Naive thymus-derived CD4-positive, alpha-beta T cell (primary cell): ENCODE results near the gene TPI1. TPM values are rescaled to one million over a fixed set of nuclear protein-coding genes. Genes with fewer than 3 reads are reported as not detected.
"Not testable (repeated sequence)": the region's sequence is repeated elsewhere in the genome, so short reads cannot be mapped to it uniquely, and the experiment has no call there.

Experiments used
- ATAC-seq: fragments of 150-1000 bp; cut with Tn5 transposase; 2 replicates; pipeline ENCODE4 v1.10.0; 2021; ENCODE audit warnings: mild to moderate bottlenecking, moderate library complexity
- CTCF ChIA-PET: fragments of 350-600 bp; sonication (Branson Sonifier 250); formaldehyde crosslinking; loops from one replicate; lab custom pipeline; 2021; ENCODE audit warnings: antibody characterized with exemption; lab: Charles Lee
- POLR2A ChIA-PET: fragments of 350-600 bp; sonication (Branson Sonifier 250); formaldehyde crosslinking; loops from one replicate; lab custom pipeline; 2021; ENCODE audit warnings: antibody characterized with exemption, inconsistent platforms; lab: Charles Lee
- DNase-seq, 9 donors: peaks; one replicate each; pipeline versions ENCODE4 v3.0.0 to v3.0.0-alpha.2; 2020 to 2022; ENCODE audit warnings: mixed read lengths in 1 of 9
- H3K27ac ChIP-seq: one replicate; pipeline ENCODE4 v1.7.0; 2013; ENCODE audit warnings: mild to moderate bottlenecking, low read depth, low read length, moderate library complexity
- H3K27me3 ChIP-seq, 2 donors: one replicate each; pipeline ENCODE4 v1.7.0; 2013; ENCODE audit warnings: low read length in 2 of 2, mild to moderate bottlenecking in 2 of 2, moderate library complexity in 2 of 2; ENCODE audit not compliant: control insufficient read depth in 2 of 2, insufficient read depth in 2 of 2
- H3K36me3 ChIP-seq, 3 experiments: 1 replicate in 2 of 3; 2 replicates in 1 of 3; pipeline ENCODE4 v1.7.0; 2013; ENCODE audit warnings: low read length in 3 of 3, mild to moderate bottlenecking in 3 of 3, moderate library complexity in 1 of 3; ENCODE audit not compliant: insufficient read depth in 3 of 3, control insufficient read depth in 2 of 3
- H3K4me1 ChIP-seq, 2 donors: one replicate each; pipeline ENCODE4 v1.7.0; 2013; ENCODE audit warnings: low read length in 2 of 2, mild to moderate bottlenecking in 2 of 2, moderate library complexity in 1 of 2; ENCODE audit not compliant: control insufficient read depth in 2 of 2, insufficient read depth in 2 of 2
- H3K4me3 ChIP-seq: 2 replicates; pipeline ENCODE4 v1.7.0; 2013; ENCODE audit warnings: mild to moderate bottlenecking, low read length
- H3K9me3 ChIP-seq, 3 experiments: 1 replicate in 2 of 3; 2 replicates in 1 of 3; pipeline ENCODE4 v1.7.0; 2013; ENCODE audit warnings: low read length in 3 of 3; ENCODE audit not compliant: control insufficient read depth in 2 of 3
- H3K27ac Mint-ChIP-seq, 9 donors: one replicate each; pipeline ENCODE4 v1.8.0; 2020 to 2022; ENCODE audit warnings: mixed read lengths in 9 of 9, mild to moderate bottlenecking in 8 of 9, moderate library complexity in 5 of 9, inconsistent platforms in 2 of 9
- H3K27me3 Mint-ChIP-seq, 5 donors: one replicate each; pipeline ENCODE4 v1.8.0; 2021 to 2022; ENCODE audit warnings: mixed read lengths in 5 of 5, mild to moderate bottlenecking in 1 of 5
- H3K36me3 Mint-ChIP-seq, 5 donors: one replicate each; pipeline ENCODE4 v1.8.0; 2020 to 2022; ENCODE audit warnings: mixed read lengths in 5 of 5, mild to moderate bottlenecking in 3 of 5, inconsistent platforms in 1 of 5
- H3K4me1 Mint-ChIP-seq, 7 donors: one replicate each; pipeline ENCODE4 v1.8.0; 2020 to 2022; ENCODE audit warnings: mixed read lengths in 7 of 7, mild to moderate bottlenecking in 3 of 7, inconsistent platforms in 1 of 7
- H3K4me3 Mint-ChIP-seq, 10 donors: one replicate each; pipeline ENCODE4 v1.8.0; 2020 to 2022; ENCODE audit warnings: mild to moderate bottlenecking in 10 of 10, mixed read lengths in 10 of 10, moderate library complexity in 6 of 10, inconsistent platforms in 2 of 10
- H3K9me3 Mint-ChIP-seq, 11 donors: one replicate each; pipeline ENCODE4 v1.8.0; 2020 to 2022; ENCODE audit warnings: mixed read lengths in 11 of 11, mild to moderate bottlenecking in 4 of 11, inconsistent platforms in 1 of 11, moderate library complexity in 1 of 11
- intact Hi-C, 2 donors: fragments of 100-400 bp; cut with micrococcal nuclease; formaldehyde crosslinking; loops; one replicate each; pipeline ENCODE4 v1.15.1; 2023
- polyA plus RNA-seq, 2 donors: library from polyadenylated mRNA; unstranded; fragments of 300-500 nt; fragmentation: Illumina TruSeq; gene quantifications; one replicate each; pipeline ENCODE4 v1.2.3, GENCODE V29; 2021
- total RNA-seq, 6 experiments: library from RNA in 5 of 6; stranded (reverse) in 5 of 6; gene quantifications; 1 replicate in 5 of 6; 2 replicates in 1 of 6; pipeline ENCODE4 v1.2.3 and lab custom pipeline; 2021 to 2026

Gene TPI1
- total and polyA plus RNA-seq, 7 experiments from 2014 or later = 89.7 to 1,293 (median 163) TPM

DNA sequence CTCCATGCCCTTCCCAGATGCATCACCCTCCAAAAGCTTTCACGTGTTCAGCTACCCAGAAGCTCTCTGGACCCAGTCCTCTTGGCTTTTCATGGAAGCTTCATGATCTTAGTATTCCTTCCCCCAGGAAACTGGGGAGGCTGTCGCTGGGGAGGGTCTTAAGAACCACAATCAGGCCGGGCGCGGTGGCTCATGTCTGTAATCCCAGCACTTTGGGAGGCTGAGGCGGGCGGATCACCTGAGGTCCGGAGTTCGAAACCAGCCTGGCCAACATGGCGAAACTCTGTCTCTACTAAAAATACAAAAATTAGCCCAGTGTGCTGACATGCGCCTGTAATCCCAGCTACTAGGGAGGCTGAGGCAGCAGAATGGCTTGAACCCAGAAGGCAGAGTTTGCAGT, 40.8 kb downstream of the TPI1 start:
- H3K9me3 Mint-ChIP-seq, H3K27ac ChIP-seq, H3K36me3 ChIP-seq, H3K4me3 Mint-ChIP-seq, H3K9me3 ChIP-seq, ATAC-seq, H3K27me3 ChIP-seq, DNase-seq, H3K4me3 ChIP-seq, H3K27me3 Mint-ChIP-seq, H3K27ac Mint-ChIP-seq, intact Hi-C loops, H3K36me3 Mint-ChIP-seq: not testable (repeated sequence)
- ChIA-PET POLR2A (interaction anchor here (0.7 to 1.7 kb wide), 6 partner anchors 8 to 75 kb away, joined by 3 to 5 read pairs (median 4); partner anchors contain the start of genes ATN1, C12orf57, RNU7-1 and SPSB2), CTCF (interaction anchor here (0.6 to 3.6 kb wide), 4 partner anchors 14 to 875 kb away, joined by 3 to 16 read pairs (median 7); partner anchors contain the start of gene SPSB2)
- H3K4me1 ChIP-seq = peaks cover 14 to 17% of the 10 kb centered on the region in 2 donors
- peaks cover 0 to 10% (median 7%) of the 10 kb centered on the region in 7 donors for H3K4me1 Mint-ChIP-seq

DNA sequence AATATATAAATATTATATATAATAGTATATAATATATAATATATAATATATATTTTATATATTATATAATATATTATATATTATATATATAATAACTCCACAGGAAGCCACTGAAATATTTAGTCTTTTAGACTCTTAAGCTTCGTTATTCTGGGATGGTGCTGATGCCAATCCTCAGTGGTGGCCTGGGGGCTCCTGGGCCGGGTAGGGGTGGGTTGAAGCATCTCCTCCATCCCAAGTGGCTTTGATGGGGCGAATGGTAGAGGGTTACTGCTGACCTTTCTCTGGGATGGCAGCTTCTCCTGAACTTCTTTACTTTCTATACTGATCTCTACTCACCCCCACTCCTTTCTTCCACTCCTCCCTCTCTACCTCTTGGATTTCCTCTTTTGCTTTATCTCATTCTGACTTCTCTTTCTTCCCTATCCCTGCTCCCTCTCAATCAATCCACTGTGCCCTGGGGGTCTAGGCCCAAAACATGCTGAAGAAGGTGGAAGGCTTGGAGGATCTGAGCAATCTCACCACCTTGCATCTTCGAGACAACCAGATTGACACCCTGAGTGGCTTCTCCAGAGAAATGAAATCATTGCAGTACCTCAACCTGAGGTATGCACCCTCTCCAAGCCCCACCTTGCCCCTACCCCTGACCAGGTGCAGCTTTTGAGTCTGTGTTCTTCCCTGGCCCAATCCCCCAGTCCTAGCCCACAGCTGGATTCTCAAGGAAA, 42.3 kb downstream of the TPI1 start:
- ChIA-PET POLR2A (interaction anchor here (0.7 to 1.4 kb wide), 6 partner anchors 22 to 56 kb away, joined by 3 to 4 read pairs (median 3); partner anchors contain the start of gene SPSB2), CTCF (interaction anchor here (0.6 to 2.8 kb wide), 3 partner anchors 15 to 198 kb away, joined by 3 to 8 read pairs (median 5); no protein-coding TSS in a partner anchor)
- DNase-seq (no peak), ATAC-seq (no peak)
- no peaks in the 10 kb centered on the region for H3K27me3 ChIP-seq
- Mint-ChIP-seq H3K36me3 (peaks cover 0 to 5% (median 0%) of the 10 kb centered on the region in 5 donors), H3K9me3 (peaks cover 0 to 3% (median 0%) of the 10 kb centered on the region in 11 donors), H3K27me3 (peaks cover 0 to 4% (median 0%) of the 10 kb centered on the region in 5 donors), H3K4me1 (peaks cover 0 to 19% (median 16%) of the 10 kb centered on the region in 7 donors), H3K27ac (peak overlapping the region in 1 of 9 donors; percentile 19), H3K4me3 (no peak overlapping the region)
- no peak overlapping the region for H3K4me3 ChIP-seq
- intact Hi-C loops = loop anchor here in 1 of 2 donors (5.0 kb wide), 1 partner anchor 43 kb away; the partner anchor contains the start of gene PTPN6
- H3K4me1 ChIP-seq = peaks cover 14 to 15% of the 10 kb centered on the region in 2 donors
- no peak overlapping the region for H3K27ac ChIP-seq
- H3K9me3 ChIP-seq = no peaks in the 10 kb centered on the region
- no peaks in the 10 kb centered on the region for H3K36me3 ChIP-seq

GRCh38 chr12:6912164-6912935, 45.0 kb downstream of the TPI1 start:
- peaks cover 0 to 44% (median 36%) of the 10 kb centered on the region in 7 donors for H3K4me1 Mint-ChIP-seq
- no peaks in the 10 kb centered on the region for H3K9me3 ChIP-seq
- H3K4me3 ChIP-seq = no peak overlapping the region
- intact Hi-C loops = loop anchor here in 1 of 2 donors (5.0 kb wide), 1 partner anchor 40 kb away; the partner anchor contains the start of gene PTPN6
- peaks cover 0 to 4% (median 0%) of the 10 kb centered on the region in 5 donors for H3K27me3 Mint-ChIP-seq
- peaks cover 0 to 3% (median 0%) of the 10 kb centered on the region in 11 donors for H3K9me3 Mint-ChIP-seq
- H3K36me3 Mint-ChIP-seq = peaks cover 0 to 16% (median 0%) of the 10 kb centered on the region in 5 donors
- peak overlapping the region; percentile 29 to 99 (median 89) for H3K27ac Mint-ChIP-seq
- ChIA-PET POLR2A (interaction anchor here (0.9 to 5.7 kb wide), 10 partner anchors 8 to 52 kb away, joined by 3 to 50 read pairs (median 5); partner anchors contain the start of genes C12orf57, LRRC23, PTPN6 and RNU7-1), CTCF (interaction anchor here (0.8 to 3.1 kb wide), 4 partner anchors 12 to 43 kb away, joined by 3 to 14 read pairs (median 7); no protein-coding TSS in a partner anchor)
- no peak for ATAC-seq
- peaks cover 11 to 14% of the 10 kb centered on the region in 2 donors for H3K4me1 ChIP-seq
- H3K27ac ChIP-seq = peak overlapping the region; percentile 23
- DNase-seq = no peak
- peak overlapping the region in 9 of 10 donors; percentile 38 to 97 (median 88) for H3K4me3 Mint-ChIP-seq
- peaks cover 5 to 19% (median 6%) of the 10 kb centered on the region in 3 experiments for H3K36me3 ChIP-seq
- H3K27me3 ChIP-seq = no peaks in the 10 kb centered on the region

GRCh38 chr12:6914246-6914946, 47.1 kb downstream of the TPI1 start, which contains the start of gene ENO2:
ENO2 (plus strand) TSS chr12:6914580; CDS start chr12:6915833, 1,253 bp downstream.
- H3K36me3 Mint-ChIP-seq = peaks cover 0 to 25% (median 2%) of the 10 kb centered on the region in 5 donors
- no peaks in the 10 kb centered on the region for H3K27me3 ChIP-seq
- no peaks in the 10 kb centered on the region for H3K9me3 Mint-ChIP-seq
- intact Hi-C loops = loop anchor here (1.0 to 5.0 kb wide), 11 partner anchors 10 to 104 kb away; partner anchors contain the start of genes LRRC23 (in 2 of the 2), SPSB2 (in 2 of the 2), LPCAT3 (in 1 of the 2) and PTPN6 (in 1 of the 2)
- ChIA-PET CTCF (interaction anchor here (1.0 to 3.1 kb wide), 2 partner anchors 11 to 45 kb away, joined by 3 to 14 read pairs; no protein-coding TSS in a partner anchor), POLR2A (interaction anchor here (0.6 to 5.7 kb wide), 21 partner anchors 7 to 225 kb away, joined by 3 to 50 read pairs (median 5); partner anchors contain the start of genes C12orf57, COPS7A, LRRC23 and RNU7-1)
- peaks cover 0 to 4% (median 0%) of the 10 kb centered on the region in 5 donors for H3K27me3 Mint-ChIP-seq
- H3K36me3 ChIP-seq = peaks cover 5 to 31% (median 8%) of the 10 kb centered on the region in 3 experiments
- H3K4me1 ChIP-seq = peaks cover 11 to 14% of the 10 kb centered on the region in 2 donors
- H3K27ac Mint-ChIP-seq = peak within 1 kb of the TSS; percentile 86 to 99 (median 93)
- no peaks in the 10 kb centered on the region for H3K9me3 ChIP-seq
- ATAC-seq = peak; percentile 96
- H3K27ac ChIP-seq = peak within 1 kb of the TSS; percentile 86
- peak; percentile 68 to 90 (median 81) for DNase-seq
- peaks cover 0 to 53% (median 36%) of the 10 kb centered on the region in 7 donors for H3K4me1 Mint-ChIP-seq
- peak within 1 kb of the TSS; percentile 88 to 100 (median 96) for H3K4me3 Mint-ChIP-seq
- H3K4me3 ChIP-seq = peak within 1 kb of the TSS; percentile 79

DNA sequence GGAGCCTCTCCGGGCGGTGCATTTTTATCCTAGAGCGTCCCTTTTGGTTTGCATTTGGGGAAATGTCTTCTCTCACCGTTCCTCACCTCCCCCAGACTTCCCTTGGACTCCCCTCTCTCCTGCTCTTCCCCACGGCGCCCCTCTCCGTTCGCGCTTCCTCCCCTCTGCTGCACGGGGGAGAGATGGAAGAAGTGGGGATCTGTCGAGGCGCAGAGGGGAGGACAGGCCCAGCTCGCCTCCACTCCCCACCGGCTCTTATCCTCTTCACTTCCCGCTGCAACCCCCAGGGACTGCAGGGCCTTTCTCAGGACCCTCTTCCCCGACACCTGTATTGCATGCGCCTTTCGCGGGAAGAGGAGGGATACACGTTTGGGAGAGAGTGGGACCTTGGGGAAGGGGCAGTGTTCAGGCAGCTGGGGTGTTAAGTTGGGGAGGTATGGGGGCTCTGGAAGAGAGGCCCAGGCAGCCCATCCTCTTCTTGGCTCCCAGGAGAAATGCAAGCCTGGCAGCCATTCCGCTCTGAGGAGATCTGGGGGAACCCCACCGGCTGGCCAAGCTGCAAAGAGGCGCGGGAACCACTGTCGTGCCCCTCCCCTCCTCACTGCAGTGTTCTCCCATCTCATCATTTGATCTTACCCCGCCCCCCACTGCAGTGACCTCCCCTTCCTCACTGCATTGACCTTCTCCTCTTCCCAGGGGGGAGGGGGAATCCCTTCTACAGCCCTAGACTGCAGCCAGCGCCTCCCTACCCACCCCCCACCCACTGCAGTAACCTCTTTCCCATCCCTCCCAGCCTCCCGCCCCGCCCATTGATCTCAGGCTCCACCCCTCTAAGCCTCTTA, 47.8 kb downstream of the TPI1 start:
- POLR2A ChIA-PET = interaction anchor here (0.6 to 5.7 kb wide), 17 partner anchors 8 to 191 kb away, joined by 3 to 50 read pairs (median 4); partner anchors contain the start of genes C12orf57, COPS7A, LRRC23 and RNU7-1
- ATAC-seq (no peak), DNase-seq (no peak)
- Mint-ChIP-seq H3K36me3 (peaks cover 0 to 33% (median 9%) of the 10 kb centered on the region in 5 donors), H3K27me3 (peaks cover 0 to 4% (median 0%) of the 10 kb centered on the region in 5 donors), H3K4me1 (peaks cover 0 to 60% (median 36%) of the 10 kb centered on the region in 7 donors), H3K9me3 (no peaks in the 10 kb centered on the region), H3K4me3 (peak overlapping the region; percentile 88 to 100 (median 96)), H3K27ac (peak overlapping the region; percentile 86 to 99 (median 91))
- Histone ChIP-seq H3K9me3 (no peaks in the 10 kb centered on the region), H3K4me1 (peaks cover 11 to 14% of the 10 kb centered on the region in 2 donors), H3K36me3 (peaks cover 5 to 37% (median 11%) of the 10 kb centered on the region in 3 experiments), H3K27me3 (no peaks in the 10 kb centered on the region), H3K4me3 (peak overlapping the region; percentile 79), H3K27ac (peak overlapping the region; percentile 86)
- intact Hi-C loops = loop anchor here (1.0 to 5.0 kb wide), 11 partner anchors 9 to 104 kb away; partner anchors contain the start of genes LRRC23 (in 2 of the 2), SPSB2 (in 2 of the 2), LPCAT3 (in 1 of the 2) and PTPN6 (in 1 of the 2)
- CTCF ChIA-PET = interaction anchor here (1.0 to 3.1 kb wide), 2 partner anchors 10 to 46 kb away, joined by 3 to 14 read pairs; no protein-coding TSS in a partner anchor
